GM12801 (cell line): ENCODE results near the gene OR52A1.

Experiments
- TF ChIP-seq, protein P1 (sequence below): IDR thresholded peaks from one replicate; pipeline ENCODE4 v1.5.1; 2011; ENCODE audit warnings: control low read depth; ENCODE audit not compliant: insufficient read length; ENCODE audit errors: extremely low read depth

OR52A1 gene

GRCh38 chr11:5137996-5138395 lies 16.6 kb downstream of the OR52A1 start, which contains the start of gene OR52A5:
TSS of gene OR52A5 (minus strand) at chr11:5138356. CDS start at chr11:5132642, 5,714 bp downstream.
- TF ChIP-seq, protein P1, sequence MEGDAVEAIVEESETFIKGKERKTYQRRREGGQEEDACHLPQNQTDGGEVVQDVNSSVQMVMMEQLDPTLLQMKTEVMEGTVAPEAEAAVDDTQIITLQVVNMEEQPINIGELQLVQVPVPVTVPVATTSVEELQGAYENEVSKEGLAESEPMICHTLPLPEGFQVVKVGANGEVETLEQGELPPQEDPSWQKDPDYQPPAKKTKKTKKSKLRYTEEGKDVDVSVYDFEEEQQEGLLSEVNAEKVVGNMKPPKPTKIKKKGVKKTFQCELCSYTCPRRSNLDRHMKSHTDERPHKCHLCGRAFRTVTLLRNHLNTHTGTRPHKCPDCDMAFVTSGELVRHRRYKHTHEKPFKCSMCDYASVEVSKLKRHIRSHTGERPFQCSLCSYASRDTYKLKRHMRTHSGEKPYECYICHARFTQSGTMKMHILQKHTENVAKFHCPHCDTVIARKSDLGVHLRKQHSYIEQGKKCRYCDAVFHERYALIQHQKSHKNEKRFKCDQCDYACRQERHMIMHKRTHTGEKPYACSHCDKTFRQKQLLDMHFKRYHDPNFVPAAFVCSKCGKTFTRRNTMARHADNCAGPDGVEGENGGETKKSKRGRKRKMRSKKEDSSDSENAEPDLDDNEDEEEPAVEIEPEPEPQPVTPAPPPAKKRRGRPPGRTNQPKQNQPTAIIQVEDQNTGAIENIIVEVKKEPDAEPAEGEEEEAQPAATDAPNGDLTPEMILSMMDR = no peak

- TF ChIP-seq, protein P1 = no peak
These were observed 17.5 kb downstream of the OR52A1 start for GRCh38 chr11:5137014-5137413.

DNA sequence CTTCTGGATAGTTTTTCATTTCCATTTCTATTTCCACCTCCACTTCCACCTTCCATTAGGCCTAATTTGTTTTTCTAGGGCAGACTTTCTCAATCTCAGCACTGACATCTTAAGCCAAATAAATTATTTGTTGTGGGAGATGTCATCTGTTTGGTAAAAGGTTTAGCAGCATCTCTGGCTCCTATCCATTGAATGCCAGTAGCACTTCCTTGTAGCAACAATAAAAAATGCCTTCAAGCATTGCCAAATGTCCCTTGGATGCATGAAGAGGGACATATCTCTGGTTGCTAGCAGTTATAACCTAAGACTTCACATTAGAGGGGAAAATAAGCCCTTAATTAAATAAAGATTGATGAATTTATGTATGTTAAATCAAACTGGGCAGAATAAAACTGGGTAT lies 18.3 kb downstream of the OR52A1 start:
- TF ChIP-seq, protein P1 = no peak

DNA sequence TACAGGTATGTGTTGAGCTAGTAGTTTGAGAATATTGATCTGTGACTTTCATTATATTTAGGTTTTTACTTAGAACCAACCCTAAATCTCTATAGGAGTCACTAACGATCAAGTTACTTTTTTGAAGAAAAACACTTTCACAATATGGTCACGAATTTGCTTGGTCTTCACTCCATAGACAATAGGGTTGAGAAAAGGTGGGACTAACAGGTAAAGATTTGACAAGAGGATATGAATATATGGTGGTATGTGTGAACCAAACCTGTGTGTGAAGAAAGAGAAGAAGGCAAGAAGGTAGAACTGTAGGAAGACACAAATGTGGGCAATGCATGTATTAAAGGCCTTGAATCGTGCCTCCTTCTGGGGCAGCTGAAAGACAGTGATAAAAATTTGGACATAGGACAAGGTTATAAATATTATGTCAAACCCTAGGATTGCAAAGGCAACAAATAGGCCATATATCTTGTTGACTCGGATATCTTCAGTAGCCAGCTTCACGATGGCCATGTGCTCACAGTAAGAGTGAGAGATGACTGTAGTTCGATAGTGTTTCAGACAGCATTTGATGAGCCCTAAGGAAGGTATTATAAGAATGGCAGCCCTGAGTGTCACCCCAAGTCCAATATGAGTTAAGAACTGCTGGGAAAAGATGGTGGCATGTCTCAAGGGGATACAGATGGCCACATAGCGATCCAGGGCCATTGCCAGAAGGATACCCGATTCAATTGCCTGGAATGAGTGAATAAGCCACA lies 22.8 kb downstream of the OR52A1 start:
- TF ChIP-seq, protein P1 = no peak

DNA sequence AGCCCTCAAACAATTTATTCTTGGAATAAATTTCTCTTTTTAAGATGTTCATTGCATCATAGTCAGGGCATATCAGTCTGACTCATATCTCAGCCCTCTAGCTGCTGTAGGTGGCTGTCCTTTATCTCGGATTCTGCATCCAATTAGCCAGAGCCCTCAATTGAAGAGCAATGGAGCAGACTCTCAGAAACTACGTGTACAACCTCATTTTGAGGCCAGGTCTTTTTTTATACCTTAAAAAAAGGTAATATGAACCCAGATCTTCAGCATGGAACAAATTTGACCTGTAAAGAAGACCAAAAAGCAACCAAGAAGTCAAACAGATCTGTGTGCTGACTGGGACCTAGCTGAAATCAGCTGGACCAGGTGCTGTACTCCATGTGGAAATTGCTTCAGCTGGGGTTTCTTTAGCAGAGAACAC lies 25.1 kb downstream of the OR52A1 start:
- TF ChIP-seq, protein P1 = no peak

GRCh38 chr11:5124891-5125620 lies 29.5 kb downstream of the OR52A1 start:
- TF ChIP-seq, protein P1 = no peak

DNA sequence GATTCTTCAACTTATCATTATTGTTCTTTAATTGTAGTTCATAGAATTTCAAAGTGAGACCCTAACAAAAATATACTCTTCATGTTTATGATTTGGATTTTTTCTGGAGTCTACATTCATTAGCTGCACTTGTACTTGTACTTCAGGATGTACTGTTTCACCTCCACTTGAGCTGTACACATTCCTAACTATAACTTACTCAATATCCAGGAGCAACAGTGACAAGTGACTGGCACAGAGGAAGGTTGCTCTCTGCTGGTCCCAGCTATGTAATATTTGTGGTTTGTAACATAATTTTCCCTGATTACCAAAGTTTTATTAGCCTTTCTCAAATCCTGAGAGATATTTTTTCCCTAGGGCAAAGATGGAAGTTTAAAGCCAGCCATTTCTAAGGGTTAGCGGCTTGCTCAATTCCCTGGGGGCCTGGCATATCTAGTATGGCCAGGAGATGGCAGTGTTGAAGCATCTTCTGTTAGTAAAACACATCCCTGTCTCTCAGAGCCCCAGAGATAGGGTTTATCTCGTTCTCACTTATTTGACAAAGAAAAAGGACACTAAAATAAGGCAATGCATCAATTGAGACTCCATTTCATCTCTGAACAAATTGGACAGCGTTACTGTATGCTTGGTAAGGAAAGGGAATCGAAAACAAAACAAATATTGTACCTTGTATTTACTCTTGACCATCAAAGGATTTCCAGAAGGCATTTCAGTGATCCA lies 30.6 kb downstream of the OR52A1 start:
- TF ChIP-seq, protein P1 = no peak
